Activated T-cell treated with anti-CD3 and anti-CD28 coated beads for 1 hour (primary cell): ENCODE data around the gene LRRC47.
"Not testable (repeated sequence)": the region's sequence is repeated elsewhere in the genome, so short reads cannot be mapped to it uniquely, and the experiment has no call there.

Experiments
- DNase-seq: peaks from one replicate; pipeline ENCODE4 v3.0.0-alpha.2; 2020; ENCODE audit warnings: low read depth

LRRC47 gene

GRCh38 chr1:3814771-3815561 is 18.7 kb upstream of the LRRC47 start:
- no peak for DNase-seq

GRCh38 chr1:3814065-3814464 is 17.8 kb upstream of the LRRC47 start:
- no peak for DNase-seq

- DNase-seq = no peak
Measured at GRCh38 chr1:3811595-3811911, 15.3 kb upstream of the LRRC47 start.

GRCh38 chr1:3810149-3810761 is 14.0 kb upstream of the LRRC47 start:
- DNase-seq = not testable (repeated sequence)

GRCh38 chr1:3809680-3810079 is 13.4 kb upstream of the LRRC47 start:
- DNase-seq = no peak

- no peak for DNase-seq
Measured at GRCh38 chr1:3807769-3808168, 11.5 kb upstream of the LRRC47 start.

GRCh38 chr1:3805038-3805437 is 8.7 kb upstream of the LRRC47 start:
- DNase-seq = no peak

- not testable (repeated sequence) for DNase-seq
Measured at GRCh38 chr1:3804627-3804944, 8.3 kb upstream of the LRRC47 start.

GRCh38 chr1:3803905-3804626 is 7.8 kb upstream of the LRRC47 start:
- no peak for DNase-seq

- DNase-seq = not testable (repeated sequence)
Measured at GRCh38 chr1:3800795-3801194, 4.5 kb upstream of the LRRC47 start.

GRCh38 chr1:3799976-3800685 is 3.8 kb upstream of the LRRC47 start:
- no peak for DNase-seq

GRCh38 chr1:3795453-3796214 is 664 bp downstream of the LRRC47 start:
- DNase-seq = no peak

GRCh38 chr1:3790952-3791351 is 5.3 kb downstream of the LRRC47 start:
- no peak for DNase-seq

- DNase-seq = no peak
Measured at GRCh38 chr1:3790500-3790923, 5.8 kb downstream of the LRRC47 start.

- DNase-seq = no peak
Measured at GRCh38 chr1:3789421-3790300, 6.6 kb downstream of the LRRC47 start.

GRCh38 chr1:3788756-3789420 is 7.4 kb downstream of the LRRC47 start:
- no peak for DNase-seq

GRCh38 chr1:3787745-3788605 is 8.3 kb downstream of the LRRC47 start:
- DNase-seq = no peak

GRCh38 chr1:3787349-3787715 is 9.0 kb downstream of the LRRC47 start:
- DNase-seq = no peak
